NT2/D1 (cell line): Measurements from ENCODE around the gene NLGN1.

Experiments
- YY1 ChIP-seq: IDR thresholded peaks from 2 replicates; pipeline ENCODE4 v1.6.1; 2011; ENCODE audit not compliant: insufficient read length, insufficient read depth
- ZNF274 ChIP-seq: IDR thresholded peaks from 2 replicates; pipeline ENCODE4 v1.6.1; 2011; ENCODE audit warnings: mild to moderate bottlenecking, low read depth, low read length

DNA sequence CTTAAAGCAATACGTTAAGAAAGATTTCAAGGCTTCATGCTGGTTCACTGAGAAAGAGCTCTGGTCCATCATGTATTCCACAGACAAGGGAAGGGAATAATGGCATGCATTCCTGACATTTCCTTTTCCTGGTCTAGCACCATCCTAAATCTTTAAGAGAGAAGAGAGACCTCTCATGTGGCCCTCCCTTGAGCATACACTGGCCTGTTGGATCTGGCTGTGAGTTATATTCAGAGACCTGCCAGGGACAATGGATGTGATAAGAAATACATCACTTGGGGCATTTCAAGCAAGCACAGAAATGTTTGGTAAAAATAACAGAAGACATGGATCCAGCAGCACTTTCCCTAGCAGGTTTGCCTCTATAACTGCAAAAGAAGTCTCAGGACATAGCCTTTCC lies 507.8 kb downstream of the NLGN1 start:
- TF ChIP-seq YY1 (no peak), ZNF274 (no peak)
